Suprapubic skin (tissue), 4 donors: Measurements from ENCODE around the gene CCDC50.

ENCODE experiments used
- CTCF ChIP-seq, 2 donors: fragments of 200-600 bp in 1 of 2; fragments of 450-650 bp in 1 of 2; sonication (generic) in 1 of 2; IDR thresholded peaks; one replicate each; pipeline ENCODE4 v1.5.1; 2016 to 2019; ENCODE audit warnings: antibody characterized with exemption in 2 of 2, mild to moderate bottlenecking in 1 of 2, moderate library complexity in 1 of 2
- EP300 ChIP-seq: sonication (generic); formaldehyde crosslinking; IDR thresholded peaks from one replicate; pipeline ENCODE4 v1.6.1; 2017; ENCODE audit warnings: antibody characterized with exemption
- POLR2A ChIP-seq, 2 donors: fragments of 450-650 bp; IDR thresholded peaks; one replicate each; pipeline ENCODE4 v1.6.1; 2017; ENCODE audit warnings: antibody characterized with exemption in 2 of 2, mild to moderate bottlenecking in 2 of 2, moderate library complexity in 2 of 2
- POLR2AphosphoS5 ChIP-seq, 3 donors: sonication (generic); formaldehyde crosslinking; IDR thresholded peaks; one replicate each; pipeline ENCODE4 v1.6.1; 2017; ENCODE audit warnings: antibody characterized with exemption in 3 of 3

GRCh38 chr3:191431160-191431822 is 102.1 kb downstream of the CCDC50 start:
- no peak for TF ChIP-seq EP300
- TF ChIP-seq CTCF (IDR thresholded peaks at IDR 0.05): no peak
- TF ChIP-seq POLR2AphosphoS5 (IDR thresholded peaks at IDR 0.05): no peak
- TF ChIP-seq POLR2A (IDR thresholded peaks at IDR 0.05): no peak
